SU-DHL-6 (cell line): ENCODE measurements around the gene SPTLC1.
"Not testable (repeated sequence)": the region's sequence is repeated elsewhere in the genome, so short reads cannot be mapped to it uniquely, and the experiment has no call there.

ENCODE experiments used
- H2AFZ ChIP-seq: fragments of 200-600 bp; sonication (generic); 2 replicates; pipeline ENCODE4 v1.6.1; 2014; ENCODE audit warnings: low read depth, mild to moderate bottlenecking, moderate library complexity, mixed read lengths, antibody characterized with exemption, low read length; ENCODE audit not compliant: severe bottlenecking
- H3F3A ChIP-seq: fragments of 200-600 bp; shearing (Covaris generic); 2 replicates; pipeline ENCODE4 v1.6.0; 2016; ENCODE audit warnings: antibody characterized with exemption, mild to moderate bottlenecking; ENCODE audit not compliant: insufficient read depth
- H3K27ac ChIP-seq: fragments of 200-600 bp; sonication (generic); 2 replicates; pipeline ENCODE4 v1.5.1; 2016; ENCODE audit warnings: low read depth, mild to moderate bottlenecking, low read length, moderate library complexity, mixed read lengths
- H3K27me3 ChIP-seq: fragments of 200-600 bp; sonication (generic), shearing (Covaris generic); 2 replicates; pipeline ENCODE4 v1.6.0; 2014; ENCODE audit warnings: mild to moderate bottlenecking, low read length
- H3K36me3 ChIP-seq: fragments of 200-600 bp; sonication (generic); 2 replicates; pipeline ENCODE4 v1.6.1; 2014; ENCODE audit warnings: mild to moderate bottlenecking, low read length, mixed read lengths
- H3K4me2 ChIP-seq: fragments of 300-600, 200-600 bp; shearing (Covaris generic), sonication (generic); 2 replicates; pipeline ENCODE4 v1.6.0; 2014; ENCODE audit warnings: low read length, low read depth, mild to moderate bottlenecking; ENCODE audit not compliant: poor library complexity, severe bottlenecking
- H3K4me3 ChIP-seq: fragments of 200-600 bp; sonication (generic); 2 replicates; pipeline ENCODE4 v1.5.1; 2014; ENCODE audit warnings: antibody characterized with exemption, low read length, mild to moderate bottlenecking, mixed read lengths; ENCODE audit not compliant: insufficient read depth, poor library complexity, severe bottlenecking
- H3K79me2 ChIP-seq: fragments of 200-600 bp; sonication (generic); 2 replicates; pipeline ENCODE4 v1.6.1; 2014; ENCODE audit warnings: mild to moderate bottlenecking, low read length, moderate library complexity; ENCODE audit not compliant: insufficient read depth
- H3K9ac ChIP-seq: fragments of 200-600 bp; sonication (generic); 2 replicates; pipeline ENCODE4 v1.7.0; 2014; ENCODE audit warnings: mild to moderate bottlenecking, low read length
- H3K9me2 ChIP-seq: fragments of 200-600 bp; sonication (generic); replicated peaks from 2 replicates; pipeline ENCODE4 v1.6.1; 2014; ENCODE audit warnings: low read length; ENCODE audit not compliant: insufficient read depth
- H3K9me3 ChIP-seq: fragments of 200-600 bp; sonication (generic); 2 replicates; pipeline ENCODE4 v1.6.1; 2014; ENCODE audit warnings: low read length, mixed read lengths; ENCODE audit not compliant: insufficient read depth
- H4K20me1 ChIP-seq: fragments of 200-600 bp; sonication (generic); 2 replicates; pipeline ENCODE4 v1.6.1; 2014; ENCODE audit warnings: low read depth, mild to moderate bottlenecking, antibody characterized with exemption, low read length, moderate library complexity, mixed read lengths
- CTCF ChIP-seq: fragments of 200-600 bp; sonication (generic); IDR thresholded peaks from one replicate; pipeline ENCODE4 v1.5.1; 2017; ENCODE audit warnings: antibody characterized with exemption, mild to moderate bottlenecking, low read length, moderate library complexity; ENCODE audit not compliant: insufficient read depth, poor library complexity, severe bottlenecking
- EZH2phosphoT487 ChIP-seq: fragments of 200-600 bp; sonication (generic), shearing (Covaris generic); conservative IDR thresholded peaks from 2 replicates; pipeline ENCODE4 v1.6.1; 2018; ENCODE audit warnings: mild to moderate bottlenecking, antibody characterized with exemption, low read length, moderate library complexity, mixed read lengths

SPTLC1 gene

GRCh38 chr9:92030367-92030766 lies 84.8 kb downstream of the SPTLC1 start:
- Histone ChIP-seq H3K36me3 (peaks cover 6% of the 10 kb centered on the region; the same call in 1 of the 2 replicates), H3K9ac (no peak overlapping the region), H3K9me2 (no peaks in the 10 kb centered on the region), H4K20me1 (no peaks in the 10 kb centered on the region), H2AFZ (no peak overlapping the region), H3K4me3 (no peak overlapping the region), H3K27me3 (no peaks in the 10 kb centered on the region), H3K79me2 (no peaks in the 10 kb centered on the region), H3K9me3 (no peaks in the 10 kb centered on the region), H3K4me2 (no peak overlapping the region), H3K27ac (no peak overlapping the region), H3F3A (no peaks in the 10 kb centered on the region)
- TF ChIP-seq CTCF (no peak), EZH2phosphoT487 (no peak)

- Histone ChIP-seq H2AFZ (no peak overlapping the region), H3K4me2 (no peak overlapping the region), H3K9me3 (no peaks in the 10 kb centered on the region), H3K36me3 (peaks cover 6% of the 10 kb centered on the region; the same call in 1 of the 2 replicates), H3K27ac (no peak overlapping the region), H3K4me3 (no peak overlapping the region), H3F3A (no peaks in the 10 kb centered on the region), H4K20me1 (no peaks in the 10 kb centered on the region), H3K27me3 (no peaks in the 10 kb centered on the region), H3K9ac (no peak overlapping the region), H3K9me2 (no peaks in the 10 kb centered on the region), H3K79me2 (no peaks in the 10 kb centered on the region)
- TF ChIP-seq CTCF: no peak
- TF ChIP-seq EZH2phosphoT487: no peak
These were observed 85.7 kb downstream of the SPTLC1 start for GRCh38 chr9:92029553-92029952.

GRCh38 chr9:92026206-92027002 lies 88.8 kb downstream of the SPTLC1 start:
- no peaks in the 10 kb centered on the region for H3K79me2 ChIP-seq
- TF ChIP-seq CTCF: no peak
- no peak overlapping the region for H3K27ac ChIP-seq
- no peak overlapping the region for H3K9ac ChIP-seq
- H3F3A ChIP-seq: no peaks in the 10 kb centered on the region
- no peak overlapping the region for H3K4me2 ChIP-seq
- H3K4me3 ChIP-seq: no peak overlapping the region
- H3K27me3 ChIP-seq: no peaks in the 10 kb centered on the region
- H3K9me3 ChIP-seq: no peaks in the 10 kb centered on the region
- peaks cover 6% of the 10 kb centered on the region; the same call in 1 of the 2 replicates for H3K36me3 ChIP-seq
- no peaks in the 10 kb centered on the region for H4K20me1 ChIP-seq
- H2AFZ ChIP-seq: no peak overlapping the region
- H3K9me2 ChIP-seq: no peaks in the 10 kb centered on the region

- not testable (repeated sequence) for H3K4me3 ChIP-seq, H3K36me3 ChIP-seq, H3K9ac ChIP-seq, H2AFZ ChIP-seq, H3F3A ChIP-seq, H3K9me2 ChIP-seq, H3K9me3 ChIP-seq, H3K4me2 ChIP-seq, H4K20me1 ChIP-seq, H3K27ac ChIP-seq, H3K27me3 ChIP-seq, H3K79me2 ChIP-seq
These were observed 93.2 kb downstream of the SPTLC1 start for GRCh38 chr9:92021785-92022541.
